Measurements from ENCODE around the gene CENPH.
"Not testable (repeated sequence)": the region's sequence is repeated elsewhere in the genome, so short reads cannot be mapped to it uniquely, and the experiment has no call there.

CENPH gene

GRCh38 chr5:69211200-69211599 lies 21.8 kb downstream of the CENPH start:
- DNase-seq: no peak

- no peak for DNase-seq
Observed at GRCh38 chr5:69212022-69212421, 22.6 kb downstream of the CENPH start.

GRCh38 chr5:69213513-69214215 lies 24.3 kb downstream of the CENPH start:
- DNase-seq: no peak

- DNase-seq: peak in 1 of 2 experiments; percentile 25
Observed at GRCh38 chr5:69217151-69217511, 27.7 kb downstream of the CENPH start.

DNA sequence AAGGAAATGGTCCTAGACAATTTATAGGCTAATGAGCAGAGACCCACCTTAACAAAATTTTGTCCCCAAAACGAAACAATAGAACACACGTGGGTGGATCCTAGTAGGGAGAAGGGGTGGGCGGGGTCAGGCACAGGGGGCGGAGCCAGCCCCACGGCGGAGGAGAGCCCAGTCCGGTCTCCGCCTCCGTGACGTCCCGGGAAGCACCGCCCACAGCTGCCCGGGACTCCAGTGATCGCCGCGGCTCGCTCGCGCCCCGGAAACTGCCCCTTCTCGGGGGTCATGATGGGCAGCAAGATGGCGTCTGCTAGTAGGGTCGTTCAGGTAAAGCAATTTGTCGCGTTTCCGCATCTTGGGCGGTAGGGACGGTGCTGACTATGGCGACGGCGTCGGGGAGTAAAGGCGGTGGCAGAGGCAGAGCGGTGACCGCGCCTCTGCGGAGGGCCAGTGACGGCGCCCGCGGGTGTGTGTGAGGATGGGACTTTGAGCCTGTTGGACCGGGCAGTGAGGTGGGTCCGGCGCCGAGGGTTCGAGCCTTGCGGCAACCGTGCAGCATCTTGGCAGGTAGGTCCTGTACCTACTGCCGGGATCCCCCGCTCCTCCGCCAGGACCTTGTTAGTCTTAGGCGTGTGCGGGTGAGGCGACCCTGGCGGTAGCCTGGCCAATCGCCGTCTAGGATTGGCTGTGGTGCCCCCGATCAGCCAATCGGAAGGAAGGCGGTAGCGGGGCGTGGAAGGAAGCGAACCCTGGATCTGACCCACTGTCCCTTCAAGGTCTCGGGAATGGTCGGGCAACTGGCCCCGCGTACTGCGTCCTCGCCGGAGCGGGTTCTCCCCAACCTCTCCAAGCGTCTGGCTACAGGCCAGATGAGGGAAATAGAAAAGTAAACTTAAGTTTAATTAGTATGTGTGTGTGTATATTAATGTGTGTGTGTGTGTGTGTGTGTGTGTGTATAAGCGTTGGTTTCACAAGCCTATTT lies 28.5 kb downstream of the CENPH start:
- DNase-seq: peak; percentile 93 to 95

DNA sequence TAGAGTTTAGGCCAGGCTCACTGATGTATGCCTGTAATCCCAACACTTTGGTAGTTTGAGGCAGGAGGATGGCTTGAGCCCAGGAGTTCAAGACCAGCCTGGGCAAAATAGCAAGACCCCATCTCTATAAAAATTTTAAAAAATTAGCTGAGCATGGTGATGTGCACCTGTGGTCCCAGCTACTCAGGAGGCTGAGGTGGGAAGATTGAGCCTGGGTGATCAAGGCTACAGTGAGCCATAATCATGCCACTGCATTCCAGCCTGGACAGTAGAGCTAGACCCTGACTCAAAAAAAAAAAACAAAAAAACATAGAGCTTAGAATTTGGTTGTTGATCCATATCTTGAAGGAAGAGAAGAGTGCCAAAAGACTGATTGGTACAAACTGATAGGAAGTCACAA lies 30.6 kb downstream of the CENPH start:
- no peak for DNase-seq

DNA sequence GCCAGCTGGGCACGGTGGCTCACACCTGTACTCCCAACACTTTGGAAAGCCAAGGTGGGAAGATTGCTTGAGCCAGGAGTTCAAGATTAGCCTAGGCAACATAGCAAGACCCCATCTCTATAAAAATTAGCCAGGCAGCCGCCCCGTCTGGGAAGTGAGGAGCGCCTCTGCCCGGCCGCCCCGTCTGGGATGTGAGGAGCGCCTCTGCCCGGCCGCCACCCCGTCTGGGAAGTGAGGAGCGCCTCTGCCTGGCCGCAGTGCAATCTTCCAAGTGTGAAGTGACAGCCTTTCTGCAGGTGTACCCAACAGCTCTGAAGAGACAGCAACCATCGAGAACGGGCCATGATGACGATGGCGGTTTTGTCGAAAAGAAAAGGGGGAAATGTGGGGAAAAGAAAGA lies 31.0 kb downstream of the CENPH start:
- not testable (repeated sequence) for DNase-seq

DNA sequence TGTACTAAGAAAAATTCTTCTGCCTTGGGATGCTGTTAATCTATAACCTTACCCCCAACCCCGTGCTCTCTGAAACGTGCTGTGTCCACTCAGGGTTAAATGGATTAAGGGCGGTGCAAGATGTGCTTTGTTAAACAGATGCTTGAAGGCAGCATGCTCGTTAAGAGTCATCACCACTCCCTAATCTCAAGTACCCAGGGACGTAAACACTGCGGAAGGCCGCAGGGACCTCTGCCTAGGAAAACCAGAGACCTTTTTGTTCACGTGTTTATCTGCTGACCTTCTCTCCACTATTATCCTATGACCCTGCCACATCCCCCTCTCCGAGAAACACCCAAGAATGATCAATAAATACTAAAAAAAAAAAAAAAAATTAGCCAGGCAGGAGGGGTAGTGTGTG lies 31.4 kb downstream of the CENPH start:
- not testable (repeated sequence) for DNase-seq

- DNase-seq: no peak
Observed at GRCh38 chr5:69224520-69224919, 35.1 kb downstream of the CENPH start.

GRCh38 chr5:69225860-69226259 lies 36.5 kb downstream of the CENPH start:
- no peak for DNase-seq

DNA sequence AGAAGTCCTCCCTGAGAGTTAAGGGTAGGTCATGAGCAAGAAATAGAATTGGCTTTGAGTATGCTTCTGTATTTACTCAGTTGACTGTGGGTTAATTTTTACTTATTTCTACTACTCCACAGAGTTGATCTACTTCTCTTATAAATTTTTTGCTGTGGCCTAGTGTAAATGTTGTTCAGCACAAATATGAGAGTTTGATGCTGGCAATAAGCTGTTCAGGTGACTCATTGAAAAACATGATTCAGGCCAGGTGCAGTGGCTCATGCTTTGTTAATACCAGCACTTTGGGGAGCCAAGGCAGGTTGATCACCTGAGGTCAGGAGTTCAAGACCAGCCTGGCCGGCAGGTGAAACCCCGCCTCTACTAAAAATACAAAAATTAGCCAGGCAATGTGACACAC lies 40.8 kb downstream of the CENPH start:
- no peak for DNase-seq

DNA sequence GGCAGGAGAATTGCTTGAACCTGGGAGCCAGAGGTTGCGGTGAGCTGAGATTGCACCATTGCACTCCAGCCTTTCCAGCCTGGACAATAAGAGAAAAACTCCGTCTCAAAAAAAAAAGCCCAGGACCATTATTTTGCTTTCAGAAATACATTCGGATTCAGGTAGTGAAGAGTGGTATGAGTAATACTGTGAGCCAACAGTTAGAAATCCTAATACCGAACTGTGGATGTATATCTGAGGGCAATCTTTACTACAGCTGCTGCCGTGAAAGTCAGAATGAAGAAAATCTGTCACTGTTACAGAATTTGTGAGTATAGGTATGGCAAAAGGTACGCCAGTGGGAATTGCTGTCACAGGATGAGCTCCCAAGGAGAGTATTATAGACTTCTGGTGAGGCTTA lies 41.9 kb downstream of the CENPH start:
- no peak for DNase-seq

- DNase-seq: no peak
Observed at GRCh38 chr5:69231851-69232250, 42.5 kb downstream of the CENPH start.

DNA sequence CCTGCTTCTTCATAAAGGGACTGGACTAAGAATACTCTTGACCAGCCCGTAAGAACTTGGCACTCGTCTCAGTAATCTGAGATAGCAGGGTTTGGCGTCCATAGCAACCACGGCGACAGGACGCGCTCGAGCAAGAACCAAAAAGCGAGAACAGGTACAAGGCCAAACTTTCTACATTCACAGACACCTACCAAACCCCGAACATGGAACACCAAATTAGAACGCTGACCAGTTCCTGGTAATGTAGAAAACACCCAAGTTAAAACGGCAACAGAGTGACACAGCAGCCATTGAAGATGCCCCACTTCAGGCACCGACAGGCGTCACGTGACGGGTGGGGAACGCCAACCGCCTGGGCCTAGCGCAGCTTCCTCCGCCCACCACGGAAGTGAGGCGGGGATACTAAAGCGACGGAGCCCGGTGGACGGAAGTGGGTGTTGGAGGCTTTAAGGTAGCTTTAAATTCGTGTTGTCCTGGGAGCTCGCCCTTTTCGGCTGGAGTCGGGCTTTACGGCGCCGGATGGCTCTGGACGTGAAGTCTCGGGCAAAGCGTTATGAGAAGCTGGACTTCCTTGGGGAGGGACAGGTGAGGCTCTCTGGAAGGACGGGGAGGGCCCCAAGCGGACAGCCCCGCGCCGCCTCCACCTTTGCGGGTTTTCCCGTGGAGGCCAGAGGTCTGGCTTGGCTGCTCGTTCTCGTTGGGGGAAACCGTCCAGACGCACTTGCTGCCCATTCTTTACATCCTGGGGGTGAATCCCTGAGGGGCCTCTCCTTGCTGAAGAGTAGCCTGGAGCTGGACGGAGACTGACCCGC lies 45.3 kb downstream of the CENPH start, which contains the start of gene CDK7:
Gene CDK7, plus strand, starts transcription at position 430 of the 812 bp plus-strand sequence. Its CDS starts 90 bp downstream, at position 520.
- DNase-seq: peak; percentile 93 to 94

- not testable (repeated sequence) for DNase-seq
Observed at GRCh38 chr5:69236733-69237132, 47.4 kb downstream of the CENPH start.

DNA sequence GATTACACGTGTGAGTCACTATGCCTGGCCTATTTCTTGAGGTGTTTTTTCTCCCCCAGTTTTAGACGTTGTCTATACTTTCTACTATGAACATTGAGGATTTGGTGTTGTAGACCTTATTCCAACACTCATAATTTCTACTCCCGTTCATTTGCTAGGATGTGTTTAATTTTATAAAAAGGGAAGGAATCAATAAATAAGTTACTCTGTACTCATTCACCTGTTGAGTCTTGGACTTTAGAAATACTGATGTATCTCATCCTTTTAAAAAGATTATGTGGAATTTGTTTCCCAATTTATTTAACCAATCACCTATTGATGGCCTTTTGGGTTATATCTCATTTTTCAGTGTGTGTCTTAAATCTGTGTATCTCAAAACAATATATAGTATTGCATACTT lies 48.5 kb downstream of the CENPH start:
- no peak for DNase-seq

DNA sequence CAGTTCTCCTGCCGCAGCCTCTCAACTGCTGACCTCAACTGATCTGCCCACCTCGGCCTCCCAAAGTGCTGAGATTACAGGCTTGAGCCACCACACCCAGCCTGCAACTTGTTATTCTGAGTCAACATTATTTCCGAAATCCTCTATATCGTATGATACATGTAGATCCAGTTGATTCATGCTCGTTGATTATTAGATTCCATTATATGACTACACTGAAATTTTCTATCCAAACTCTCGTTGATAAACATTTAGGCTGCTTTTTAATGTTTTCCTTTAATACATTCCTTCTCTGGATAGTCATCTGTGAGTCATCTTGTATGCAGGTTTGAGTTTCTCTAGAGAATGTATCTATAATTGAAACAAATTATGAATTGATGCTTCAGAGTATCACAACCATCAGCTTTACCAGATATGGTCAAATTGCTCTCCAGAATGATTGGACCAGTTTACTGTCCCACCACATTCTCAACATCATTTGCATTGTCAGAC lies 49.4 kb downstream of the CENPH start:
- DNase-seq: no peak

DNA sequence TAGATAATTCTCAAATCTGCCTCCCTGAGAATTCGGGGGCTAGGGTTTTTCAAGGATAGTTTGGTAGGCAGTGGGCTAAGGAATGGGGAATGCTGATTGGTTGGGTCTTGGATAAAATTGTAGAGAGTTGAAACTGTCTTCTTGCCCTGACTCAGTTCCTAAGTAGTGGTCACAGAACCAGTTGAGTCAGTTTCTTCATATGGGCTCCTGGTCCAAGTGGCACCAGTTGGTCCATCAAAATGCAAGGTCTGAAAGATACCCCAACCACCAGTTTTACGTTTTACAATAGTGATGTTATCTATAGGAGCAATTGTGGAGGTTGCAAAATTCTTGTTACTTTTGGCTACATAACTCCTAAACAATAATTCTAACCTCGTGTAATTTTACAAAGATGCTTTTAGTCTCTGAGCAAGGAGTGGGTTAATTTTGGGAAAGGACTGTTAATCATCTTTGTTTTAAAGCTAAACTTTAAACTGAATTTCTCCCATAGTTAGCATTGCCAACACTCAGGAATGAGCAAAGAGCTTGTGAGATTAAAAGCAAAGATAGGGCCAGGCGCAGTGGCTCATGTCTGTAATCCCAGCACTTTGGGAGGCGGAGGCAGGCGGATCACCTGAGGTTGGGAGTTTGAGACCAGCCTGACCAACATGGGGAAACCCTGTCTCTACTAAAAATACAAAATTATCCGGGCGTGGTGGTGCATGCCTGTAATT lies 53.0 kb downstream of the CENPH start:
- DNase-seq: no peak

GRCh38 chr5:69245031-69245430 lies 55.6 kb downstream of the CENPH start:
- DNase-seq: no peak

DNA sequence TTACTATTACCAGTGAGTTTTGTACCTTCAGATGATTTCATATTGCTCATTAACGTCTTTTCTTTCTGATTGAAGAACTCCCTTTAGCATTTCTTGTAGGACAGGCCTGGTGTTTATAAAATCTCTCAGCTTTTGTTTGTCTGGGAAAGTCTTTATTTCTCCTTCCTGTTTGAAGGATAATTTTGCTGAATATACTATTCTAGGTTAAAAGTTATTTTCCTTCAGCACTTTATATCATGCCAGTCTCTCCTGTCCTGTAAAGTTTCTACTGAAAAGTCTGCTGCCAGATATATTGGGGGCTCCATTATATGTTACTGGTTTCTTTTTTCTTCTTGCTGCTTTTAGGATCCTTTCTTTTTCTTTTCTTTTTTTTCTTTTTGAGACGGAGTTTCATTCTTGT lies 58.6 kb downstream of the CENPH start:
- DNase-seq: no peak

DNA sequence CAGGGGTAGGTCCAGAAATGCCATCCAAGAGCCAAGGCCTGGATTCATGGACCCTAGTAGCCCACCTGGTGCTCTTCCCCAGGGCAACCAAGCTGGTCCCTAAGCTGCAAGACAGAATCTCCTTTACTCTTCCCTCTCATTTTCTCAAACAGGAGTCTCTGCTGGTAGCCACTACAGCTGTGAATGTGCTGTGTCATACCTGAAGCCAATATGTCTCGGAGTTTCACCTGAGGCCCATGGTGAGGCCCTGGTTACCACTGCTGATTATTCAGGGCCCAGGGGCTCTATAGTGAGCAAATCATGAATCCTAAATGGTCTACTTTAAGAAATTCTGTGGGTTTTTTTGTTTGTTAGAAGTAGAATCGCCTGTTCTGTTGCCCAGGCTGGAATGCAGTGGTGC lies 61.2 kb downstream of the CENPH start:
- no peak for DNase-seq

DNA sequence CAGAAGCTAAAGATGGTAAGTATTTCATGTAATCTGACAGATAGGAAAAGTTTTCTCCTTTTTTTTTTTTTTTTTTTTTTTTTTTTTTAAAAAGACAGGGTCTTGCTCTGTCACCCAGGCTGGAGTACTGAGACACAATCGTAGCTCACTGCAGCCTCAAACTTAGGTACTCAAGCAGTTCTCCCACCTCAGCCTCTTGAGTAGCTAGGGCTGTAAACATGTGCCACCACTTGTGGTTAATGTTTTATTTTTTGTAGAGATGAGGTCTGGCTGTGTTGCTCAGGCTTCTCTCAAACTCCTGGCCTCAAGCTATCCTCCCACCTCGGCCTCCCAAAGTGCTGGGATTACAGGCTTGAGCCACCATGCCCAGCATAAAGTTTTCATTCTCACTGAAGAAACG lies 63.1 kb downstream of the CENPH start:
- no peak for DNase-seq
